HG02970 (cell line): ENCODE data around the gene SLC17A5.
"Not testable (repeated sequence)": the region's sequence is repeated elsewhere in the genome, so short reads cannot be mapped to it uniquely, and the experiment has no call there.

Experiments
- ATAC-seq: cut with Tn5 transposase; IDR thresholded peaks from one replicate; pipeline ENCODE4 v1.9.1; 2021; ENCODE audit warnings: mild to moderate bottlenecking, moderate library complexity, moderate number of reproducible peaks; ENCODE audit not compliant: unreplicated experiment, low FRiP score

SLC17A5 gene

DNA sequence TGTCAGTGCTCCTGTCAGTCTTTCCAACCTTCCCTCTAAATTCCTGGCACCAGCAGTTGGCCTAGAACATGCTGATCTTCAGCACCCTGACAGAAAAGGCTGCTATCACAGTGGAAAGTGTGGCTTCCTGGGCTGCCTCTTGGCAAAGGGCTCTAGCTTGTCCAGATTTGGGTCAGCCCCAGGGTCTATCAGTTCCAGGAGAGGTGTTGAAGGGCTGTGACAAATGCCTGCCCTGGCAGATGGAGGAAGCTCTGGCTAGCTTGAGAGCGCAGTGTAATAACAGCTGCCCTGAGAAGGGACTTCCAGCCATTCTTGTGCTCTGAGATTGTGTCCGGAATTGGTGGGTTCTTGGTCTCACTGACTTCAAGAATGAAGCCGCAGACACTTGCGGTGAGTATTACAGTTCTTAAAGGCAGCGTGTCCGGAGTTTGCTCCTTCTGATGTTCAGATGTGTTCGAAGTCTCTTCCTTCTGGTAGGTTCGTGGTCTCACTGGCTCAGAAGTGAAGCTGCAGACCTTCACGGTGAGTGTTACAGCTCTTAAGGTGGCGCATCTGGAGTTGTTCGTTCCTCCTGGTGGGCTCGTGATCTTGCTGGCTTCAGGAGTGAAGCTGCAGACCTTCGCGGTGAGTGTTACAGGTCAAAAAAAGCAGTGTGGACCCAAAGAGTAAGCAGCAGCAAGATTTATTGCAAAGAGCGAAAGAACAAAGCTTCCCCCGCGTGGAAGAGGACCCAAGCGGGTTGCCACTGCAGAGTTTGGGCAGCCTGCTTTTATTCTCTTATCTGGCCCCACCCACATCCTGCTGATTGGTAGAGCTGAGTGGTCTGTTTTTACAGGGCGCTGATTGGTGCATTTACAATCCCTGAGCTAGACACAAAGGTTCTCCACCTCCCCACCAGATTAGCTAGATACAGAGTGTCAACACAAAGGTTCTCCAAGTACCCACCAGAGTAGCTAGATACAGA lies 82.3 kb downstream of the SLC17A5 start:
- not testable (repeated sequence) for ATAC-seq

DNA sequence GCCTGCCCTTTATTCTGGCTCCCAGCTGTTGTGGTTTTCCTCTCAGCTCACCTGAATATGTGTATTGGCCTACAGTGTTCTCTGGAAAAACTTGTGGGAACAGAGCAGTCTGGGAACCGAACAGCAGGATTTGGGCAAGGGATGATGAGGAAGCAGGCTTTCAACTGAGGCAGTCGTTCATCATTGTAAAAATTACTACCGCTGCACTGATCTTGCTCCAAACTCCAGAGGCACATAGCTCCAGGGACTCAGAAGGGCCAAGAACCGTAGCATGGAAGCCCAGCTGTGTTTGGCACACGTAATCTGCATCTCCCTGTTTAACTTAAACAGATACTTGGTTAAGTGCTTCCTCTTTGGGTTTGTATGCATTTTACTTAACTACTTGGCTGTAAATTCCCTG lies 84.7 kb downstream of the SLC17A5 start:
- ATAC-seq = no peak

DNA sequence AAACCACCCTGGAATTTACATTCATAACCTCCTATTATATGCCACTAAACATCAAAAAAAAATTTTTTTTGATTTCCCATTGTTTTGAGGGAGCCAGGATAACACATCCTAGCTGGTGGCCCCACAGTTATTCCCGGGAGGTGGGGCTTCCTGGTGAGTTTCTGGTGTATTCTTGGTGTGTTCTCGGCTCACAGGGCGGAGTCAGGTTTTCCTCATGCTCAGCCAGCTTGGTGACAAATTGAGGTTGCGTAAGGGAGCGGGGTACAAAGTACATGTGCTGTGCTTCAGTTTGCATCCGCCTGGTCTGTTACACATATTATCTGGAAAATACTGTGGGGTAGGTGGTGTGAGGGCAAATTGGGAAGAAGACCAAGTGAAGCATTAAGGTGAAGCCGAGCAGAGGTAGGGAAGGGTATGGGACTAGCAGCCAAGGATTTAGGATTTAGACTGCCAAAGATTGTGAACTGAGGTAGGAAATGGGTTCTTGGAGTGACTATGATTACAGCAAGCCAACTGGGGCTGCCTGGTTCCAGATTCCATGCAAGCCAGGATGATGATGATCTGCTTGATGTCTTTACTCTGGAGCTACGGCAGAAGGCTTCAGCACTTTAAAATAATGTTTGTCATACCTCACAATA lies 86.7 kb downstream of the SLC17A5 start:
- no peak for ATAC-seq

DNA sequence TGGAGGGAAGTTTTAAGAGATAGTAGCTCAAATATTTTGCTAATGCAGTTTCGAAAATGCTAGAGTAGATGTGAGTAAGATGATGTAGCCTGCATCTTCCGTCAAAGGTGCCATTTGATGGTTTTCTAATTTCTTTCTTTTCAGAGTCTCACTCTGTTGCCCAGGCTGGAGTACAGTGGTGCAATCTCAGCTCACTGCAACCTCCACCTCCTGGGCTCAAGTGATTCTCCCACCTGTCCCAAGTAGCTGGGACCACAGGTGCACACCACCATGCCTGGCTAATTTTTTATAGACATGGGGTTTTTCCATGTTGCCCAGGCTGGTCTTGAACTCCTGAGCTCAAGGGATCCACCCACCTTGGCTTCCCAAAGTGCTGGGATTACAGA lies 87.3 kb downstream of the SLC17A5 start:
- not testable (repeated sequence) for ATAC-seq

DNA sequence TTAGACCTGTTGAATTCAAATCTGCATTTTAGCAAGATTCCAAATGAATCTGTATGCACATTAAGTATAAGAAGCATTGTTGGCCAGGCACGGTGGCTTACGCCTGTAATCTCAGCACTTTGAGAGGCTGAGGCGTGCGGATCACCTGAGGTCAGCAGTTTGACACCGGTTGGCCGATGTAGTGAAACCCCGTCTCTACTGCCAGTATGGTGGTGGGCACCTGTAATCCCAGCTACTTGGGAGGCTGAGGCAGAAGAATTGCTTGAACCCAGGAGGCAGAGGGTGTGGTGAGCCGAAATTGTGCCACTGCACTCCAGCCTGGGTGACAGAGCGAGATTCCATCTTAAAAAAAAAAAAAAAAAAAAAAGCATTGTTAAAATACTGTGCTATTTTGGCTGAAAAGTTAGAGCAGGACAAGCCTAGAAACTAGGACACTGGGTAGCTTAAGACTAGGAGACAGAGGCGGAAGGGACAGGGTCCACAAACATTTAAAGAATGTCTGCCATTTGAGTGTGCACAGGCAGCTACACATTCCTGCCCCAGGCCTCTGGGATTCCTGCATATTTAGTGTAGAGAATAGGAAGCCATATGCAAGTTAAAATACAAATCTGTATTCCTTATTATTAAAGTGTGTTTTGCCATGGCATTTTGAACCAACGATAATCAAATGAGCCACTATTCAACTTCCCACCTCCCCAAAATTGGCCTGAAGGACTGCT lies 87.9 kb downstream of the SLC17A5 start:
- no peak for ATAC-seq

DNA sequence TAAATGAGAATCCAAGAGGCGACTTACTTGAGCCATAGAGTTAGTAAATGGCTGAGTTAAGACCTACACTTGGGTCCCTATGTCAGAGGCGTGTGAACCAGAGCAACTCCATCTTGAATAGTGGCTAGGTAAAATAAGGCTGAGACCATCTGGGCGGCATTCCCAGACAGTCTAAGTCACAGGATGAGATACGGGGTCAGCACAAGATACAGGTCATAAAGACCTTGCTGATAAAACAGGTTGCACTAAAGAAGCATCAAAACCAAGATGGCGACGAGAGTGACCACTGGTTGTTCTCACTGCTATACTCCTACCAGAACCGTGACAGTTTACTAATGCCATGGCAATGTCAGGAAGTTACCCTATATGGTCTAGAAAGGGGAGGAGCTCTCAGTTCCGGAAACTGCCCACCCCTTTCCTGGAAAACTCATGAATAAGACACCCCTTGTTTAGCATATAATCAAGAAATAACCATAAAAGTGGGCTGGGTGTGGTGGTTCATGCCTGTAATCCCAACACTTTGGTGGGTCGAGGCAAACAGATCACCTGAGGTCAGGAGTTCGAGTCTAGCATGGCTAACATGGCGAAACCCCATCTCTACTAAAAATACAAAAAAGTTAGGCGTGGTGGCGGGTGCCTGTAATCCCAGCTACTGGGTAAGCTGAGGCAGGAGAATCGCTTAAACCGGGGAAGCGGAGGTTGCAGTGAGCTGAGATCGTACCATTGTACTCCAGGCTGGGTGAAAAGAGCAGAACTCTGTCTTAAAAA lies 89.0 kb downstream of the SLC17A5 start:
- ATAC-seq = no peak

DNA sequence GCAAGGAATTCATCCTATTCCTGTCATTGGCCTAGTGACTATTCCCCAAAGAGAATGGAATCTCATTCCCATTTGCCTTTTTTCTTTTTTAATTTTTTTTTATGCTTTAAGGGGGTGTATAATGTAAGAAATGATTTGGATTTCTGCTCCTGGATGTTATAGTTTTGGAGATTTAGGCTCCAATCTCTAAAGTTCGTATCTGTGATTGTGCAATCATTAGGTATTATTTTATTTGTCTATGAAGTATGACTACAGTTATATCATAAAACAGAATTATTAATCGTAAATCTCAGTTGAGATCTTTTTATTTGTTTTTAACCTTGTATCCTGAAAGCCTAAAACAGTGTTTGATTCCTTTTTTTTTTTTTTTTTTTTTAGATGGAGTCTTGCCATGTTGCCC lies 91.2 kb downstream of the SLC17A5 start:
- ATAC-seq = no peak

DNA sequence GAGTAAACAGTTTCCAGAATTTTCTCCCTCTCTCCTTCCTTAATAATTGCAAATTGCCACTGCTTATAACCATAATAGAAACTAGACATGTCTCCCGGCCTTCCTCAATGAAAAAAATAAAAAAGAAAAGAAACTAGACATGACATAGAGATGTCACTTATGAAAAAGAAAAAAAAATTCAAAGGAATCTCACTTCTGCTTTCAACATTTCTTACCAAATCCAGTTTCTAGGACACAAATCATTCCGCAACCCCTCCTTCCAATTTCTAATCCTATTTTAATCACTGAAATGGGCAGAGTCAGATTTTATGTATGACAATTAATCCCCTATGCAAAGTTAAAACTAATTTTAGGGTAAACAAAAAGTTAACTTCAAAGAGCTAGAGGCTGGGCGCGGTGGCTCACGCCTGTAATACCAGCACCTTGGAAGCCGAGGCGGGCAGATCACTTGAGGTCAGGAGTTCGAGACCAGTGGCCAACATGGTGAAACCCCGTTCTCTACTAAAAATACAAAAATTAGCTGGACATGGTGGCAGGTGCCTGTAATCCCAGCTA lies 92.9 kb downstream of the SLC17A5 start:
- ATAC-seq = no peak

DNA sequence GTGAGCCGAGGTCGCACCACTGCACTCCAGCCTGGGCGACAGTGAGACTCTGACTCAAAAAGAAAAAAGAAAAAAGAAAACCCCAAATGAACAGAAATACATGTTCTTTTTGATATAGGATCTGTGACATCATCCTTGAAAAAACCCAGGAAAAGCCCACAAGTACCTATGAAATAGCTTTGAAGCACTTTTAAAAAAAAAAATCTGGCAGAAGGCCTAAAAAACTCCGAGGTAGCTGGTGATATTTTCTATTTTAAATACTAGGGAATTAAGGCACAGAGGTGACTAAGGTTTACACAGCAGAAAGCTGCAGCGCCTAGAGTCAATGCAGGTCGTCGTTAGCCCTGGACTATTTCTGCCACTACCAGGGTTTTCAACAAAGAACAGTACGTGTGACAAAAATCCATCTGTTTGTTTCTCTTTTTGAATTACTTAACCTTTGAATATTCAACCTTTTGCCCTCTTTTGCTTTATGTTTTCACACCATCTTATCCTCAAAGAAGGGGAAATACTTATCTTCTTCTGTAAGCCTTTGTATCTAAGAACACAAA lies 93.5 kb downstream of the SLC17A5 start:
- no peak for ATAC-seq

DNA sequence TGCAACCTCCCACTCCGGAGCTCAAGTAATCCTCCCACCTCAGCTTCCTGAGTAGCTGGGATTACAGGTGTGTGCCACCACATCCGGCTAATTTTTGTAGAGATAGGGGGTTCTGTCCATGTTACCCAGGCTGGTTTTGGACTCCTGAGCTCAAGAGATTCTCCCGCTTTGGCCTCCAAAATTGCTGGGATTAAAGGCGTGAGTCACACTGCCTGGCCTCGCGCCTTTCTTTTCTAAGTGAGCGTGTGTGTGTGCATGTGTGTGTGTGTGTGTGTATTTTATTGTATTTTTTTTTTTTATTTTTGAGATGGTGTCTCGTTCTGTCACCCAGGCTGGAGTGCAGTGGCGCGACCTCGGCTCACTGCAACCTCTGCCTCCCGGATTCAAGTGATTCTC lies 94.4 kb downstream of the SLC17A5 start:
- not testable (repeated sequence) for ATAC-seq

DNA sequence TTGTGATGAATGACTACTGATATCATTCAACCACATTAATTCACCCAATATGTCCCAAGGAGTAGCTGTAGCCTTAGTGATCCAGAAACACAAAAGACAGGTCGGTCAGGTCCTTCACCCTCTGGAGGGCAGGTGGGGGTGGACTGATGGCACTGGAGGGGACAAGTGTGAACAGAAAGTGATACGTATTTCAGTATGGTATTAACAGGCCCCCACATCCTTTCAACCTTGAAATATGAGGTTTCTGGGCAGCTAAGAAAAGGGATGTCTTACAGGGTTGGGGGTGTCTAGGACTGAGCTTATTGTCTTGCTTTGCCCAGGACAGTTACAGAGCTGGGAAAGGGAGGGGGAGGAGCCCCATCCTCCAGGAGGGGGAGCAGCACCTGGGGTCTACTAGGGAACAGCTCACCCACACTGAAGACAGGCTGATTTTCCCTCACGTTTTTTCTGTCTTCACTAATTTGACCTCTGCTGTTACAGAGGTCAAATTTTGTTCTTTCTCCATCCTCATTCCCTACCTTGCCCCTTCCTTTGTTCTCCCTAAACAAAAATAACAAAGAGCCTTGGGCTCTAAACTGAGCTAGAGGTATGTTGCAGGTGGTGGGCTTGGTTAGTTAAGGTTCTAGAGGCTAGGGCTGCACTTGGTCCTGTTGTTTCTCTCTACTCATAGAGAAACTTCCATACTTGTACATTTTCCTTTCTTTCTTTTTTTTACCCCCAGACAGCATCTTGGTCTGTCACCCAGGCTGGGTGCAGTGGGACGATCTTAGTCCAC lies 95.0 kb downstream of the SLC17A5 start:
- no peak for ATAC-seq

DNA sequence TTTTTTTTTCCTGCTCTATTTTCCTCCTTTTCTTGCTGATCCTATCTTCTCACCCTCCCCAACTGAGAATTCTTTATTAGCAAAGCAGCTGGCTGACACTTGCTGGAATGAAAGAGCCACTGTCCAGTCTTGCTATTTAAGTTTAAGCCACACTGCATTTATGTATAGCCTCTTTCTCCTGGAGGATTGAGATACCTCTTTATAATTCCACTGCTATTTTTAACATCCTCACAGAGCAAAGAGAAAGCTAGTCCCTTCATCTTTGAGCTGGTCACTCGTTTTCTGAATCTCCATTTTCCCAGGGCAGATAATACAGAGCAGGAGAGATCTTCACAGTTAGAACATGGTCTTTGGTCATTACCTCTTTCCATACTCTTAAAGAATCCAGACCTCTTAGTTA lies 97.0 kb downstream of the SLC17A5 start:
- no peak for ATAC-seq

DNA sequence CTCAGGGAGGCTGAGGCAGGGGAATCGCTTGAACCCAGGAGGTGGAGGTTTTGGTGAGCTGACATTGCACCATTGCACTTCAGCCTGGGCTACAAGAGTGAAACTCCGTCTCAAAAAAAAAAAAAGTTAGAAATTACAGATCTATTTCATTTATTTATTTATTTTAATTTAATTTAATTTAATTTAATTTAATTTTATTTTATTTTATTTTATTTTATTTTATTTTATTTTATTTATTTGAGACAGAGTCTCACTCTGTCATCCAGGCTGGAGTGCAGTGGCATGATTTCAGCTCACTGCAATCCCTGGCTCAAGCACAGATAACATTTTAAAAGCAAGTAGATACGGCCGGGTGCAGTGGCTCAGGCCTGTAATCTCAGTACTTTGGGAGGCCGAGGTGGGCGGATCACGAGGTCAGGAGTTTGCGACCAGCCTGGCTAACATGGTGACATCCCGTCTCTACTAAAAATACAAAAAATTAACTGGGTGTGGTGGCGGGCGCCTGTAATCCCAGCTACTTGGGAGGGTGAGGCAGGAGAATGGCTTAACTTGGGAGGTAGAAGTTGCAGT lies 98.3 kb downstream of the SLC17A5 start:
- not testable (repeated sequence) for ATAC-seq

DNA sequence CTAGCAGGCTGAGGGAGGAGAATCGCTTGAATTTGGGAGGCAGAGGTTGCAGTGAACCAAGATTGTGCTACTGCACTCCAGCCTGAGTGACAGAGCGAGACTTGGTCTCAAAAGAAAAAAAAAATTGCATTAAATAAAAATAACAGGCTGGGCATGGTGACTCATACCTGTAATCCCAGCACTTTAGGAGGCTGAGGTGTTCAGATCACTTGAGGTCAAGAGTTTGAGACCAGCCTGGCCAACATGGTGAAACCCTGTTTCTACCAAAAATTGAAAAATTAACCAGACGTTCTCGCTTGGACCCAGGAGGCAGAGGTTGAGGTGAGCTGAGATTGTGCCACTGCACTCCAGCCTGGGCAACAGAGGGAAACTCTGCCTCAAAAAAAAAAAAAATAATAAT lies 102.7 kb downstream of the SLC17A5 start:
- ATAC-seq = not testable (repeated sequence)

DNA sequence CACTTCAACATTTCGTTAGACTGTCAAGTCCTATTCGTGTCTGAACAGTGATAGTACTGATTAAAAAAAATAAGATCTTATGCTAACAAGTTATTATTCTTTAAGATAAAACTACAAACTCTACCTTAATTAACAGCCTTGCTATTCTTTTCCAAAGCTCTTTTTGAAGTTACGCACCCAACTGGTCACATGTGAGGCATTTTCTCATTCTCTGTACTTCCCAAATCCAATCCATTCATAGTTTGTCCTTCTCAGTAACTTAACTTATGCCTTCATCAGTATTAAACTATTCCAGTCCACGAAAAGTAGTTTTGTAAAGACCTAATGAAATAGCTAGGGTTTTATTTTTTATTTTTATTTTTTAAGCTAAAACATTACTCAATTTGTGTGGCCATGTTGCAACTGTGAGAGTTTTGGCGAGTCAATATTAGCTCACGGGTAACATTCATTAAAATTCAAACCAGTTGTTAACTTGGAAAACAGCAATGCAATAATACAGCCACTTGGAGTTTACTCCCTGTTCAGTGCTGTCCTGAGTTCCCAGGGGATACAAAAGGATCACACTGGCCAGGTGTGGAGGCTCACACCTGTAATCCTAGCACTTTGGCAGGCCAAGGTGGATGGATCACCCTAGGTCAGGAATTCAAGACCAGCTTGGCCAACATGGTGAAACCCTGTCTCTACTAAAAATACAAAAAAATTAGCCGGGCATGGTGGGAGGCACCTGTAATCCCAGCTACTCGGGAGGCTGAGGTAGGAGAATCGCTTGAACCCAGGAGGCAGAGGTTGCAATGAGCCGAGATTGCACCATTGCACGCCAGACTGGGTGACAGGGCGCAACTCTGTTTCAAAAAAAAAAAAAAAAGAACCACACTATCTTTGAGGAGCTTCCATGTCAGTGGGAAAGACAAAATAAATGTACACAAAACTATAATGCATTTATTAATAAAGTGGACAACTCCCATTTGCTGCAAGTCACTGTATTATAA lies 105.0 kb downstream of the SLC17A5 start:
- no peak for ATAC-seq

DNA sequence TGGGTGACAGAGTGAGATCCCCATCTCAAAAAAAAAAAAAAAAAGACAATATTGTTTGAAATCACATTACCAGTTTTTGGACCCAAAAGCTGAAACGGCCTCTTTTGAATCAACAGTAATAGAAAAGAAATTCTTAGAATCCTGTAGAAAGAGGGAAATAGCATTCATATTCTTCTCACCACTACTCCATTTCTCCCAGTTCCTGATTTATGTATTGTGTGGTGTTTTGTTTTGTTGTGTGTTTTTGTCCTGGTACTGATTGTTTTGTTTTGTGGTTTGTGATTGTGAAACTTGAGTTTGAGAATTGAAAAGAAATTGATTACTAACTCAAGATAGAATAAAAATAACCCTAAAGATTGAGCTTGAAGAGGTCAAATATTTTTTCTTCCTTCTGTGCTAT lies 106.8 kb downstream of the SLC17A5 start:
- ATAC-seq = no peak
